NCI-H226 (cell line): ENCODE measurements around the gene ROR2.

ENCODE experiments used
- DNase-seq: peaks from one replicate; pipeline ENCODE4 v3.0.0-alpha.2; 2015

The ROR2 gene

DNA sequence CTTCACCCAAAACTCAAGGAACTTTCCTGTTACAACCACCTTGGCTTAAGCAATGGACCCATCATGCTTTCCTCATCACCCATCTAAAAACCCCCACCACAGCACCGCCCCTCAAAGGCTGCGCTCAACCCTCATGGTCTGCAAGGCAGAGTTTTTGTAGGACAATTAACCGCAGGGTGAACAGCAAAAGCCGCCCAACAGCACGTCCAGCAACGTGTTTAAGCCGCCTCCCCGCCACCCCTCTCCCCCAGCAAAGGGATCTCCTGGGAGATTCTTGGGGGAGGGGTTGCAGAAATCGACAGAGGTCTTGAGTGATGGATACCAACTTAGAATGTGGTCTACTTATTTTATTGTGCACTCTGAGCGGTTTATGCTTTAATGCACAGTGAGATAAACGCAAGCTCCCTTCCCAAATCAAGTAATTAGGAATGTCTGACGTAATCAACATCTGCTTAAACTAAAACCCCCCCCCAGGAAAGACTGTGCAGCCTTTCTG is 1.9 kb downstream of the ROR2 start:
- no peak for DNase-seq

DNA sequence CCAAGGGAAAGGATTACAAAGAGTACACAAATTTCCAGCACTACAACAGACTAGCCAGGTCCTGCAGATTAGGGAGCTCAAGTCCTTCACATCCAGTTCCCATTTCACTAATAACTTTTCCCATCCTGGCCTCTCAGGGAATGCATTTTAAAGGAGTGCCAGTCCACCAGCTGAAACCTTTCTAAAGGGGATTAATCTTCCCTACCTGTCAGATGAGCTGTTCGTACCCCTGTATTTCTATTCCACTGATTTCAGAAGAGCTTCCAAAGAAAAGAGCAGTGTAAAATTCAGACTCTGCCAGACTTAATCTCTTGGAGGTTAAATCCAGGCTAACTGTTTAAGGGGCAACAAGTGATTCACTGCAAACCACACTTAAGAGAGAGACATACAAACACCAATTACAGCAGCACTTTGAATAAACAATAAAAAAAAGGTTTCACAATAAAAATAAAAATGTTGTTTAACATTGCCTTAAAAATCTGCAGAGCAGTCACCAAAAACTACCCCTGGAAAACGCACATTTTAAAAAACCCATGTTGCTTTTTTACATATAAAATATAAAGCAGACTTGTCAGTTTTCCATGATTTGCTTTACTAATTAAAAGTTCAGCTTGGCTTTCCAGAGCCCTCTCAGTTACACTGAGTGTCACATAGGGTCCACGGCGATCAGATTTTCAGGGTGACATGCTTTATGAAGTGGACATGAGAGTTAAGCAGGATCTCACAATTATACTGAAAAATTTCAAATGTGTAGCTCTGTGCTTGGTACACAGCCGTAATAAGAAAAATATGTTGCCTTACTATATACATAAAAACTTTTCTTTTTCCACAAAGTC is 3.2 kb downstream of the ROR2 start:
- no peak for DNase-seq

DNA sequence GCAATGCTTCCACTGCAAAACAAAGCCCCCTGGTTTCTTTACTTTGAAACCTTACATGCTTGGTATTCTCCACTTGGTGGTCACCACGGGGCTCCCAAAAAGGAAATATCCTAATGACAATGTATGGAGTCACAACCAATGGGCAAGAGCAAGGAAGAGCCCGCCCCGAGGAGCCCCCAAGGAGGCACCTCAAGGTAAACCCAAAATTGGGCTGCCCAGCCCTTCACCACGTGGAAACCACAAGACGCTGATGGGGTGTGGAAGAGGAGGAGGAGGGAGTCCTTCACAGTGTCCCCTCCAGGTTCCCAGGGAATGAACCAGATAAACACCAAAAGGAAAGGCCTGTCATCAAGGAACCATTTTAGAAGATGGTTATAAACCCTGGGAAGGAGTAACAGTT is 3.8 kb downstream of the ROR2 start:
- no peak for DNase-seq

DNA sequence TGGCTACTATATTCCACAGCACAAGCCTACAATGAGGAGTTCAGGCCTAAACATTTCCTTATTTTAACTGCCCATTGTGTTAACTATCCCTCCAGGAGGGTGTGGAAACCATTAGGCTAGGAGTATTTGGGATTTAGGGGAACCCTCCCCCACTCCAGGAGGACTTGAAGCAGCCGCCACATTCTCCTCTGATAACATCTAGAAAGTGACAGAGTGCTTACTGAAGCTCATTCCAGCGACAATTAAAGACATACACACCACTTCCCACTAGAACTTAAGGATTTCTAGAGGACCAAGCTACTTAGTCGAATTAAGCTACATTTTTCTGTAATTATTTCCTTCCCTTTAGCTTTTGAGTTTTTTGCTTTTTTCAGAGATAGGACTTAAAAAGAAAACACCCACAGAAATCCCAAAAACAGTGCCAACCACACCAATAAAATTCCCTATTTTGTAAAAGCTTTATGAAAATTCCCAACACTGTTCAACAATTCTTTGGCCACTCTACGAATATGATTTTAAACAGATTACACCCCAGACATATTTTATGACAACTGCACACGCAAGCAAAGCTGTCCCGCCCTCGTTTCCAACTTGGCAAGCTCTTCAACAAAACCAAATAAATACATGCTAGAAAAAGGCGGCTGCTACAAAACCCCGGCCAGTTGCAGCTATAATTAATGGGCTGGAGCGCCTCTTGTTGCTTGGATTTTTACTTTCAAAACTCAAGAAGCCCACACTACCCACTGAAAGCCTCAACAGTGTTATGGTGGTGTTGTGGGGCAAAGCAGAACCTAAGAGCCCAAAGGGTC is 4.5 kb downstream of the ROR2 start:
- DNase-seq: no peak

DNA sequence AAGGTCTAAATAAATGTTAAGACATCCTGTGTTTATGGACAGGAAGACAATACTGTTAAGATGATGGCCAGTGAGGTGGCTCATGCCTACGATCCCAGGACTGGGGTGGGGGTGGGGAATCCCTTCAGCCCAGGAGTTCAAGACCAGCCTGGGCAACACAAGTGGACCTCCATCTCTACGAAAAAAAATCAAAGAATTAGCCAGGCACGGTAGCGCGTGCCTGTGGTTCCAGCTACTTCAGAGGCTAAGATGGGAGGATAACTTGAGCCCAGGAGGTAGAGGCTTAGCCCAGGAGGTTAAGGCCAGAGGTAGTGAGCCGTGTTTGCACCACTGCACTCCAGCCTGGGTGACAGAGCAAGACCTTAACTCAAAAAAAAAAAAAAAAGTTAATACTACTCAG is 5.3 kb downstream of the ROR2 start:
- DNase-seq: no peak

DNA sequence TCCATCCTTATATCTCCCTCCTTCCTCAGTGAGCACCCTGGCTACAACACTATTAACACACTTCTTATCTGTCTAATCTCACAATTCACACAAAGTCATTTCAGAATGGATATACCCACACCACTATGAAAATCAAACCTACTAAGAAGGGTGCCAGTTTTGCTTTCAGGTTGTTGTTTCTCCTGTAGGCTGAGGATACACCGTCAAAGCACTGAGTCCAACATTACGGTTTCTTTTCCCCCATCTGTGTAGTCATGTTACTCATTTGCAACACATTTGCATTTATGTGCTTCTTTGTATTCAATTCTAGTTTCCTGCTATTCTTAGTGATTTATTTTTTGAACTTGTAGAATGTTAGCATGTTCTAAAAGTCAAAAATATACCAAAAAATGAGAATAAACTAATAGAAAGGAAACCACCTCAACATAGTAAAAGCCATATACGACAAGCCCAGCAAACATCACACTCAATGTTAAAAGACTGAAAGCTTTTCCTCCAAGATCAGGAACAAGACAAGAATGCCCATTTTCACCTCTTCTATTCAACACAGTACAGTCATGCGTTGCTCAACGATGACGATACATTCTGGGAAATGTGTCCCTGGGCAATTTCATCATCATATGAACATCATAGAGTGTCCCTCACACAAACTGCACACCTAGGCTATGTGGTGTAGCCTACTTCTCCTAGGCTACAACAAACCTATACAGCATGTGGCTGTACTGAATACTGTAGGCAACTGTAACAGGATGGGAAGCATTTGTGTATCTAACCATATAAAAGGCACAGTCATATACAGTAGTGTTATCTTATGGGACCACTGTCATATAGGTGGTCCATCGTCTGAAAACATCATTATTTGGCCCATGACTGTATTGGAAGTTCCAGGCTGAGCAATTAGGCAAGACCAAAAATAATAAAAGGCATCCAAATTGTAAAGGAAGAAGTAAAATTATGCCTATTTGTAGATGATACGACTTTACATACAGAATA is 6.3 kb downstream of the ROR2 start:
- DNase-seq: no peak

DNA sequence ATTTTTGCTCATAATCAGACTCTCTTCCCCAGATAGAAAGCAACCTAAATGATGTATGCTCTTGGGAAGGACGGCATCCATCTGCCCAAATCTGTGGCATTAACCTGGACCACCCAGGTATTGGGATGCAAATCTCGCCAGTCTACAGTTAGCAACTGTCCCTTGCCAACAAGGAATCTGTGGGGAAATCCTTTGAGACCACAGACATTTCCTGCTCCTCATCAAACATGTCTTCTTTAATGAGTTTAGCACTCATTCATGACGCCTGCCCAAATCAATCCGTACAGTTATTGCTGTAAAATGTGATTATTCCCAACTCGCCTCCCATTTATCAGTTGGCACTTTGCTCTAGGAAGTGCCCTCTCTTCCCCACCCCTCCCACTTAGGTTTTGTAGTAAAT is 7.8 kb downstream of the ROR2 start:
- no peak for DNase-seq

DNA sequence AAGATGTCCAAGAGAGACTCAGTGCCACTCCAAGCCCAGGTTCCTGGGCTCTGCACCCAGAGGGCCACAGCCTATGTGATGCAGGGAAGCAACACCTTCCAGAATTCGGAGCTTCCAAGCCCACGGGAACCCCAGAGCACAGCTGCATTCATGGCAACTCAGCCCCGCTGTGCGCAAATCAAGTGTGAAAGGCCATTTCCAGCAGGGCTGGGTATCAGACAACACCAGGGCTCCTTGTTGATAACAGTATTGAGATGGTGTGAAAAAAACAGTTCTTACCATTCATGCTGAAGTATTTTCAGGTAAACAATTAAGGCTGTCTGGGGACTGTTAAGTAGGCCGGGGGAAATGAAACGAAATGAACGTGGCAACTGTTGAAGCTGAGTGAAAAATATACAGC is 10.1 kb downstream of the ROR2 start:
- no peak for DNase-seq

DNA sequence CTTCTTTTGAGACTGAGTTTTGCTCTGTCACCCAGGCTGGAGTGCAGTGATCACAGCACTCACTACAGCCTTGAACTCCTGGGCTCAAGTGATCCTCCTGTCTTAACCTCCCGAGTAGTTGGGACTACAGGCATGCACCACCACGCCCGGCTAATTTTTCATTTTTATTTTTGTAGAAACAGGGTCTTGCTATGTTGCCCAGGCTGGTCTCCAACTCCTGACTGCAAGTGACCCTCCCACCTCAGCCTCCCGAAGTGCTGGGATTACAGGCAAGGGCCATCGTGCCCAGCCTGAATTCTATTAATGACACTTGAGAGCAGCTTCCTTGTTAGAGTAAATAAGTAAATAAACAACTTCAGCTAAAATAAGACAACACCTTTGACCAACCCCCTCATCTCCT is 12.3 kb downstream of the ROR2 start:
- no peak for DNase-seq

DNA sequence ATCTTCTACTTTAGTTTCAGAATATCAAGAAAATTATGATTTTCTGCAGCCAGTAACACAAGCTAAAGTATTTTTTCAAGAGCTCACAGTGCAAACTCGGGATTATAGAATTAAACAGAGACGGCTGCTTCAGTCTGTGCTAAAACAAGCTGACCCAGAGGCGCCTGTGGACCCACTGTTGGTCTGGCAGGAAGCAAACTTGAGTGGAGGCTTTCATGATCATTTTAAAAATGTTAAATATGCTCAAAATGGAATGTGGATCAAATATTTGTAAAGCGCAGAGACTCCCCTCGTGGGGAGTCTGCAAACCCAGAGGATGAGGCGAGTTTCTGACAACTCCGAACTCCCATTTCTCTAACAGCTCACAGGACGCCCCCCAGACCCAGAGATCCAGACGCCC is 13.0 kb downstream of the ROR2 start:
- no peak for DNase-seq

DNA sequence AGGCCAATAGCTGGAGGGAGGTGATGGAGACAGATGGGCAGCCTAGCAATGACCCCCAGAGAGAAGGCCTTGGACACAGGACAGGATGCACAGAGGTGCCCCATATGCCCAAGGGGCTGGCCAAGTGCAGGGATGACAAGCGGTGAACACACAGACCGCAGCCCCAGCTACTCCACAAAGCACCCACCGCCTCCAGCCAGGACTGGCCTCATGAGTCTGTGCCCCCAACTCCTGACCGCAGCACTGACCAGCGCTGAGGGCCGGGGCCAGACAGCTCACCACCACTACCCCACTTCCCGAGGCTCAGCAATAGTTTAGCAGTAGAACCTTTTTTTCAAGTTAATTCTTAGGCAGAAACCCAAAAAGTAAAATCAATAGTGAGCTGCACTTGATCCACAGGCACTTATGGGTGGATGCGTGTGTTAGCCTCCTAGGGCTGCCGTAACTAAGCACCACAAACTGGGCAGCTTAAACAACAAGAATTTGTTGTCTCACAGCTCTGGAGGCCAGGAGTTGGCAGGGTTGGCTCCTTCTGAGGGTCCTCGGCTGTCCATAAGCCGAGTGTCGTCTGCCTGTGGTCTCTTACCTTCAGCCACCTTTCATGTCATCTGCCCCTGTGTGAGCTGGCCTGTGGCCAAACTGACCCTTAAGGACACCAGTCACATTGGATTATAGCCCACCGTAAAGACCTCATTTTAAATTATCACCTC is 14.1 kb downstream of the ROR2 start:
- DNase-seq: no peak

DNA sequence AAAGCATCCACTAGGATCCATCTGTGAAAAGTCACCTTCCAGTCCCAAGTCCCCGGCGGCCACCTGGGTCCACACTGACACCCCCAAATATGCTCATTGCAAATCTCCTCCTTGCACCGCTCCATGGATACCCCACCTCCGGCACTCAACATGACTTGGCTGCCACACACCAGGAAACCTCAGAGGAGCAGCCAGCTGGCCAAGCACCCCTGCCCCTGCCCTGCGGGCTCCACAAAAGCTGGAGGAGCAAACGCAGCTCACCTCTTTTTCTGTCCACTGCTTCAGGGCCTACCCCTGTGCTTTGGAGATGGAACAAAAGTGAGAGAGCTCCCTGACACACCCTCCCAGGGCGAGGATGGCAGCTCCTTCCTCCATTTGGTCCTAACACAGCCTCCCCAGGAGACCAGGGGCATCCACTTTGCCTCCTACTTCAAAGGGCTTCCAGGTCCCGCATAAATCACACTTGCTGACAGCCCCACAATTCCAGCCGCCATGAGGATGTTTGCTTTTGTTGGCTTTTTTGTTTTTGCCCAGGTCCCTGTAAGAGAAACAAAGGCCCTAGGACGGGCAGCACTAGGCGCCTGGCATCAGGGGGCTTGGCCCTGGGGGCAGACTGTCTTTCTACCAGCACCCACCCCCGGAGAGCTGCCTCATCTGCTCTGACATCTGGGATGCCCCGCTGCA is 14.8 kb downstream of the ROR2 start:
- DNase-seq: no peak

DNA sequence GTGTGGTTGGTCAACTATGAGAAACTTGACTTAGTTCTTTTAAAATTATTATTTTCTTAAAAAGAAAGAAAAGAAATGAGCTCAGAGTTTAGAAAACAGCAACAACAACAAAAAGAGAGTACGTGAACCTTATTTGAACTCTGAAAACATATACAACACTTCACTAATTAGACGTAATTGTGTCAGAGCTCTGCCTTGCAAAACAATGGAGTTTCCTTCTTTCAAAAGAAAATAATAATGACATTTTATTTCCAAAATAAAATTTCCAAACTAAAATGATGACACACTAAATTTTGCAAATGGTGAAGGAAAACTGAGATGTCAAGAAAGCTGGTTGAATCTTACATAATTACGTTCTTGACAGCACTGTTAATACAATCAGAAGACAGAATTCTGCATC is 15.4 kb downstream of the ROR2 start:
- DNase-seq: no peak

DNA sequence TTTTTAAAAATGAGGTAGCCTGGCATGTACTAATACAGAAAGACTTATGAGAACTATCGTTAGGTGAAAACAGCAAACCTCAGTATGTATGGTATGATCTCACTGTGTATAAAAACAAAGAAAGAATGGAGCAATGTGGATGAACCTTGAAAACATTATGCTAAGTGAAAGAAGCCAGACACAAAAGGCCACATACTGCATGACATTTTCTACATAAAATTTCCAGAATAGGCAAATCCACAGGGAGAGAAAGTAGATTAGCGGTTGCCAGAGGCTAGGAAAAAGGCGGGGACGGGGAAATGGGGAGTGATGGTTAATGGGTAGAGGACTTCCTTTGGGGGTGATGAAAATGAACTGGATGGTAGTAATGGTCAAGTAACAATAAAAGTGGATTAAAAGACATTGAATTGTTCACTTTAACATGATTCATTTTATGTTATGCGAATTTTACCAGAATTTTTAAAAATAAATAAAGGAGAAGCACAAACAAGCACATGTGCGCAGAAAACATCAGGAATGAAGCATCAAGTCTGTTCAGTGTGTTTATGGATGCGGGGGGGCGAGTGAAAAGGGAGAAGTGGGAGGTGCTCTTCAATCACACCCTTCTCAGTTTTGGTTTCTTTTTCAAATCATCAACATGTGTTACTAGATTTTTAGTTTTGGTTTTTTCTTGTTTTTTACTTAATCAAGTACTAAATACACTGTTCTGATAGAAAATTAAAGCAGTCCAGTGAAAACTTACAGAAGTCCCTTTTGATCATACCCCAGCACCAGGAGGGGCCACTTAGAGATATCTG is 16.3 kb downstream of the ROR2 start:
- DNase-seq: no peak

DNA sequence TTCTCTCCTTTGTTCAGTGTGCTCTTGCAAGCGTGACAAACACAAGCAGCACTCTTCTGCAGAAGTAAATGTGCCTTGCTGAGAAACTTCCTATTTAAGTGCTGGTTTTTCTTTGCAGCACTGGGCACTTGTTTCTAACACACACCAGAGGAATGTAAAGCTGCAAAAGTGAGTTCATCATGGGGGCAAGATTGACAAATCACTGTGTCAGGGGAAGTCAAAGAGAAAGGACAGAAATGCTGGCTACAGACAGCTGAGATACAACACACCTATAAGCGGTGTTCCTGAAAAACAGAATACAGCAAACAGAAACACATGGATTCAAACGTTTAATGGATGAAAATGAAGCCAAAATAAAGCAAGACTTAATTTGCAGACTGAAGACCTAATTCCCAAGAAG is 19.6 kb downstream of the ROR2 start:
- no peak for DNase-seq

DNA sequence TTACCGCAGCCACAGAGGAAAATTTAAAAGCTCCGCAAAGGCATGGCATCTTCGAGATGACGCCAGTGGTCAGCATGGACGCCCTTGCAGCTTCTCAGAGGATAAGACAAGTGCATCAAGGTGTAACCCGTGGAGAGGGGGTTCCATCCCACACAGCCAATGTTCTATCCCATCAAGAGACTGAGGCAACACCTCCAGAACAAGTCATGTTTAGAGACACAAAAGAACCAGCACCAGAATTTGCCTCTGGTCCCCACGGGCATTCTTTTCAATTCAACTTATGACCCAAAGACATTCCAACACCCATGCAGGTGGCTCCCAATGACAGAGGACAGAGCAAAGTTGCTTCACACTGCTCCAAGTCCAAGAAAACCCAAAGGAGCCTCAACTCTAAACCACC is 20.7 kb downstream of the ROR2 start:
- no peak for DNase-seq

DNA sequence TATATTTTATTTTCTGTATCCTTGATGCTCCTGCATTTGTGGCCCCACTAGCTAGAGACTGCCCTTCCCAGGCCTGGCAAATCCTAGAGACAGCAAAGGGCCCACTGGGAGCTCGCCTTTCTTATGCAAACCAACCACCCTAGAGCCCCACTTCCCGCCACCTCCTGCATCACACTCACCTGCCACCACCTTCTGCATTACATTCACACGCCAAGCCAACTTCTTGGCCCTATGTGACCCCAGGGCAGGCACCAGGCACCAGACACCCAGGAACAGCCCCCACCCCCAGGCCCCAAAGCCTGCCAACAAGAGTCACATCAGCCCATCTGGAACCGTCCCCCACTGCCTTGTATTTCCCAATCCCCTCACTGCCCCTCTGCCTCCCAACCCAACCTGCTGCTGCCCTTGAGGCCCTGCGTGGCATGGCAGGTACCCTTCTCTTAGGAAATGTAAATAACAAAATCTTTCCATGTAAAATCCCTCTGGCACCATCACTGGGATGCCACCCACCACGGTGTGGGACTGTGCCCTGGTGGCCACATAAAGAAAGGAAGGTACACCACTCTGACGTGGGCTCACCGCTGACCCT is 22.0 kb downstream of the ROR2 start:
- no peak for DNase-seq

DNA sequence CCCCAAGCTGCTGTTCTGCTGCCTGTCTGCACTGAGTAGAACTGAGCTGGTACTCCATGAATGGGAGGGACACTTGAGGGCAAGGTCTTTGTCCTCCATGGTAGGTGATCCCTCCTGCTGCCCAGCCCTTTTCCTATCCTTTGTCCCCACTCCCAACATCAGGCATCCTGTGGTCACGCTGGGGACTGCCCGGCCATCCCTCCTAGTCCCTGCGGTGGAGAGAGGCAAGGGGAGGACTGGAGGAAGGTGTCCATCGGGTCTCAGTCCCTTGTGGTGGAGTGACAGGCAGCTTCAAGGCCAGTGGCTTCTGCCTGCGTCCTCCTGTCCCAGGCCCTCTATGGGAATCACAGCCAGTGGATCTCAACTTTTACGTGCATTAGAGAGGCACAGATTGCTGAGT is 25.9 kb downstream of the ROR2 start:
- DNase-seq: no peak

DNA sequence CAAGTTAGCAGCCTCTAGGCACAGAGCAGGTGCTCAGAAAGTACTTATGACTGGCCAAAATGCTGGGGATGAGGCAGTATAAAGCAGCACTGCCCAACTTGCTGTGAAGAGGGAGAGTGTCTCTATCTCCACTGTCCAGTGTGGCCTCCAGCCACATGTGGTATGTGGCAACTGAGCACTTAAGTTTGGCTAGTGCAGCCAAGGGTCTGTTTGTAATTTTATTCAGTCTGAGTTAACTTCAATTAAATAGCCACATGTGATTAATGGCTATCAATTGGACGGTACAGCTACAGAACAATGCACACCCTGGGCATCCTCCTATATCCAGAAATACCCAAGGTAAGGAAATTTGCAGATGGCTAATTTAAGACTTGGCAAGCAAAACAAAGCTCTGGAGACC is 26.9 kb downstream of the ROR2 start:
- DNase-seq: no peak

DNA sequence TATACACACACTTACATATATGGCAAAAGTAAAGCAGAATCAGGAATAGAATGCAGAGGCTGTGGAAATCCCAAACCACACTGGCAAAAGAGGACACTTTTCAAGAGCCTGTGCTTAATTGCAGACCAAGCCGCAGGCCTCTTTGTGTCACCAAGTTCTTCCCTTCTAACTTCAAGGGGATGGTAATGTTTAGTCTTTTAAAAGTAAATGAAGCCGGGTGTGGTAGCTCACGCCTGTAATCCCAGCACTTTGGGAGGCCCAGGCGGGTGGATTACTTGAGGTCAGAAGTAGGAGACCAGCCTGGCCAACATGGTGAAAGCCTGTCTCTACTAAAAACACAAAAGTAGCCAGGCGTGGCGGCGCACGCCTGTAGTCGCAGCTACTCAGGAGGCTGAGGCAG is 28.7 kb downstream of the ROR2 start:
- DNase-seq: no peak
